ENCODE measurements around the gene MED23. TPM values are rescaled to one million over a fixed set of nuclear protein-coding genes. Genes with fewer than 3 reads are reported as not detected.

MED23 gene
- total and polyA plus RNA-seq, 9 of the 15 experiments (the other 6 are each of a cell fraction or from before 2014, with no cell fraction given): 13.7 to 61.2 (median 27.2) TPM

GRCh38 chr6:131600716-131601115 is 27.3 kb downstream of the MED23 start:
- Histone ChIP-seq H3K27me3 (ENCODE audit: control insufficient read depth in 2 of 2, insufficient read depth in 2 of 2, low read length in 2 of 2) (no peaks in the 10 kb centered on the region), H2AFZ (ENCODE audit: low read depth, low read length) (no peak overlapping the region), H3K9ac (ENCODE audit: insufficient read depth in 1 of 2, low read depth in 2 of 2, low read length in 2 of 2) (no peak overlapping the region), H3K27ac (ENCODE audit: extremely low read depth, low read depth, low read length) (no peak overlapping the region), H3K4me1 (replicated peaks in 1 of 2; ENCODE audit: control insufficient read depth in 2 of 2, insufficient read depth in 2 of 2, low read length in 2 of 2) (no peaks in the 10 kb centered on the region), H3K4me2 (ENCODE audit: insufficient read depth, low read length) (no peak overlapping the region), H3K79me2 (ENCODE audit: control insufficient read depth, insufficient read depth, low read length) (no peaks in the 10 kb centered on the region), H3K36me3 (ENCODE audit: control insufficient read depth, insufficient read depth, low read length) (peaks cover 91% of the 10 kb centered on the region), H3K9me3 (replicated peaks; ENCODE audit: control insufficient read depth, insufficient read depth, low read depth, low read length) (no peaks in the 10 kb centered on the region), H3K9me1 (ENCODE audit: control insufficient read depth, insufficient read depth, low read length) (no peaks in the 10 kb centered on the region), H3K4me3 (no peak overlapping the region), H4K20me1 (replicated peaks; ENCODE audit: control insufficient read depth, insufficient read depth, low read length) (no peaks in the 10 kb centered on the region)
- ChIA-PET POLR2A (interaction anchor here (1.3 kb wide), 1 partner anchor 27 kb away, joined by 4 read pairs; the partner anchor contains the start of gene MED23), CTCF (ENCODE audit: low intra/inter-chr PET ratio) (no interaction called here)
- no TSS peak for BruUV-seq (replicated peaks)
- ATAC-seq: no peak
- TF ChIP-seq ZNF212 (CRISPR knock-in tag; IDR thresholded peaks at IDR 0.05) (no peak), ZNF507 (tag; conservative IDR thresholded peaks at IDR 0.05) (no peak), TRIM25 (IDR thresholded peaks at IDR 0.05; ENCODE audit: borderline replicate concordance) (no peak), CAMTA2 (CRISPR knock-in tag; conservative IDR thresholded peaks at IDR 0.05) (no peak), DLX4 (CRISPR knock-in tag; IDR thresholded peaks at IDR 0.05) (no peak), ZNF408 (CRISPR knock-in tag; IDR thresholded peaks at IDR 0.05; ENCODE audit: low read depth) (no peak), OTX1 (CRISPR knock-in tag; IDR thresholded peaks at IDR 0.05) (no peak), ZNF551 (CRISPR knock-in tag; IDR thresholded peaks at IDR 0.05) (no peak), ZNF444 (CRISPR knock-in tag; IDR thresholded peaks at IDR 0.05) (no peak), ZC3H8 (IDR thresholded peaks at IDR 0.05) (no peak), ZBTB40 (IDR thresholded peaks at IDR 0.05) (no peak), ZBTB40 (CRISPR knock-in tag; IDR thresholded peaks at IDR 0.05) (no peak)
- TF ChIP-seq, protein P1, sequence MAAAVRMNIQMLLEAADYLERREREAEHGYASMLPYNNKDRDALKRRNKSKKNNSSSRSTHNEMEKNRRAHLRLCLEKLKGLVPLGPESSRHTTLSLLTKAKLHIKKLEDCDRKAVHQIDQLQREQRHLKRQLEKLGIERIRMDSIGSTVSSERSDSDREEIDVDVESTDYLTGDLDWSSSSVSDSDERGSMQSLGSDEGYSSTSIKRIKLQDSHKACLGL (CRISPR knock-in tag; IDR thresholded peaks at IDR 0.05; ENCODE audit: borderline replicate concordance, poor library complexity, severe bottlenecking): no peak
- intact Hi-C loops (cut with micrococcal nuclease) (no loop called here), in situ Hi-C loops (cut with MboI) (no loop called here)
- DNase-seq (ENCODE audit: extremely low read depth in 1 of 4, low spot score in 3 of 4): no peak
- 82% methylated on average over 4 of the region's 4 CpGs for WGBS (ENCODE audit: insufficient coverage, low coverage, missing lambda C conversion rate)
- FAIRE-seq: no peak
